HAP-1 (cell line): ENCODE data around the gene COL16A1.
A peak's percentile ranks its signal among the peaks of the same experiment; 100 is the strongest.

Experiments
- DNase-seq, 2 experiments: peaks; one replicate each; pipeline ENCODE4 v3.0.0-alpha.2; 2016 to 2020; ENCODE audit warnings: low spot score in 2 of 2
- H3K27me3 ChIP-seq: fragments of 250-450 bp; sonication (Bioruptor Pico); 2 replicates; pipeline ENCODE4 v1.5.1; 2020; ENCODE audit warnings: low read depth, mild to moderate bottlenecking, moderate library complexity
- H3K36me3 ChIP-seq: fragments of 250-450 bp; sonication (Bioruptor Pico); replicated peaks from 2 replicates; pipeline ENCODE4 v1.5.1; 2020; ENCODE audit warnings: mild to moderate bottlenecking
- H3K4me1 ChIP-seq: fragments of 250-450 bp; sonication (Bioruptor Pico); 2 replicates; pipeline ENCODE4 v1.5.1; 2020; ENCODE audit warnings: mild to moderate bottlenecking
- H3K4me3 ChIP-seq: fragments of 250-450 bp; sonication (Bioruptor Pico); 2 replicates; pipeline ENCODE4 v1.5.1; 2020; ENCODE audit warnings: mild to moderate bottlenecking, moderate library complexity
- H3K9me3 ChIP-seq: fragments of 250-450 bp; sonication (Bioruptor Pico); 2 replicates; pipeline ENCODE4 v1.5.1; 2020; ENCODE audit warnings: mild to moderate bottlenecking, moderate library complexity
- in situ Hi-C: fragments of 300-500 bp; cut with MboI; formaldehyde crosslinking; loops from 3 replicates; pipeline ENCODE4 v1.14.3; 2020; ENCODE audit warnings: low sequenced_read_pairs, inconsistent platforms, mixed read lengths

COL16A1 gene

GRCh38 chr1:31706384-31707058 lies 2.7 kb upstream of the COL16A1 start:
- Histone ChIP-seq H3K36me3 (no peaks in the 10 kb centered on the region), H3K4me1 (no peaks in the 10 kb centered on the region), H3K9me3 (no peaks in the 10 kb centered on the region), H3K27me3 (no peaks in the 10 kb centered on the region; the same call in 1 of the 2 replicates), H3K4me3 (no peak overlapping the region)
- no peak for DNase-seq
- in situ Hi-C loops, result no loop called here

GRCh38 chr1:31705080-31705866 lies 1.5 kb upstream of the COL16A1 start:
- H3K4me3 ChIP-seq, result no peak overlapping the region
- H3K9me3 ChIP-seq, result no peaks in the 10 kb centered on the region
- no peaks in the 10 kb centered on the region; the same call in 1 of the 2 replicates for H3K27me3 ChIP-seq
- H3K4me1 ChIP-seq, result peaks cover 3% of the 10 kb centered on the region; the same call in 1 of the 2 replicates
- DNase-seq, result peak in 1 of 2 experiments; percentile 45
- no peaks in the 10 kb centered on the region for H3K36me3 ChIP-seq
- in situ Hi-C loops, result no loop called here

DNA sequence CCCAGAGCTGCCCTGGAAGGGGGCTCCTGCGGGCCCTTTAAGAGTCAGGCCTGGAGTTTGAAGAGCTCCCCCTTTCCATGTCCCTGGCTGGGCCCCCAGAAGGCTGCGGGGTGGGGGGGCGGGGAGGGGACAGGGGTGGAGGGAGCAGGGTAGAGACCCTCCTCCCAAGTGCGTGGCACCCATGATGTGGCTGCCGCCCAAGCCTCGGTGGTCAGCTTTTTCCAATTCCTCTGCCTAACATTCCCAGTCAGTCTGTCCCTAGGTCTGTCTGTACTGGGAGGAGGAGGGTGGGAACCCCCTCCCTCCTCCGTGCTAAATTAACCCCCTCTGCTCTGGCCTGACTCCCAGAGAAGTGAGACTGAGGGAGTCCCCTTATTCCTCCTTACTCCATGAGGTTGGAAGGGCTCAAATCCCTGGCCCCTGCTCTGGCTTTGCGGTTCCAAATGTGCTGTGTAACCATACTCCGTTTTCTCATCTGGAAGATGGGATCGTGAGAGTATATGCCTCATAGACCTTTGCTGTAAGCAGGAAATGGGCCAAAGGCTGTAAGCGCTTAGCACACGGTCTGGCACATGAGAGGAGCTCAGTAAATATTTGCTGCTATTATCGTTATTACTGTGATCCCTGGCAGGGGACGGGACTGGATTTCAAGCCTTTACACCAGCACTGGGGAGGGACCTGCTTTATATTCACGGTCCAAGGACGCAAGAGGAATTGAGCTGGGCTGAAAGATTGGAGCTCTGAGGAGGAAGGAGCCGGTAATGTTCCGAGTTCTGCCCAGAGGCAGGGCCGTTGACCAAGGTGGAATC lies 658 bp upstream of the COL16A1 start:
- Histone ChIP-seq H3K36me3 (no peaks in the 10 kb centered on the region), H3K4me3 (no peak overlapping the region), H3K9me3 (no peaks in the 10 kb centered on the region), H3K4me1 (peaks cover 3% of the 10 kb centered on the region; the same call in 1 of the 2 replicates), H3K27me3 (no peaks in the 10 kb centered on the region; the same call in 1 of the 2 replicates)
- no peak for DNase-seq
- in situ Hi-C loops, result no loop called here

DNA sequence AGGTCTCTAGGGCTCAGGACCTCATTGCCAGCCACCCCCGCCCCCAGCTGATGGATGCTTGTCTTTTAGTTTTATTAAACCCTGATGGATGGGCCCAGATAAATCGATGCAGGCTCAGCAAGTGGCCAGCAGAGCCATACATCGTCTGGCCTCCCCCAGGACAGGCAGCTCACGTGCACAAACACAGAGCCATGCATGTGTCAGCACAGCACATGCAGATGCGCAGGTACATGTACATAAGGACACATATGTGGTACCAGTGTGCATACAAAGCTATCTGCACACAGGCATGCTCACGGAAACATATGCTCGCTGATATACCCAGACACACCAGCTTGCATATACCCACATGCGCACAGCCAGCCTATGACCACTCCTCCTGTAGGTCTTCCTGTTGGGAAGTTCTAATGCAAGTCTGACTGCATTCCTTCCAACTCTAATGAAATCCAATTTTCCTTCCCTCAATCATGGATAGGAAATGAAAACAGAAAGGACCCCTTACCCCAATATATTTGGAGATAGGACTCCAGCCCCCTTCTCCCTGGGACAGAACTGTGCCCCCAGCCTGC lies 897 bp downstream of the COL16A1 start:
- DNase-seq, result no peak
- H3K27me3 ChIP-seq, result no peaks in the 10 kb centered on the region
- no peak overlapping the region for H3K4me3 ChIP-seq
- peaks cover 3% of the 10 kb centered on the region; the same call in 1 of the 2 replicates for H3K4me1 ChIP-seq
- H3K36me3 ChIP-seq, result no peaks in the 10 kb centered on the region
- in situ Hi-C loops, result no loop called here
- no peaks in the 10 kb centered on the region for H3K9me3 ChIP-seq

- peak; percentile 8 to 70 for DNase-seq
- no peaks in the 10 kb centered on the region for H3K9me3 ChIP-seq
- in situ Hi-C loops, result no loop called here
- no peak overlapping the region for H3K4me3 ChIP-seq
- H3K36me3 ChIP-seq, result no peaks in the 10 kb centered on the region
- H3K27me3 ChIP-seq, result no peaks in the 10 kb centered on the region
- H3K4me1 ChIP-seq, result peaks cover 3% of the 10 kb centered on the region; the same call in 1 of the 2 replicates
These were observed 2.6 kb downstream of the COL16A1 start for GRCh38 chr1:31701091-31701736.

GRCh38 chr1:31700468-31701090 lies 3.2 kb downstream of the COL16A1 start:
- Histone ChIP-seq H3K27me3 (no peaks in the 10 kb centered on the region), H3K4me3 (no peak overlapping the region), H3K36me3 (no peaks in the 10 kb centered on the region), H3K9me3 (no peaks in the 10 kb centered on the region), H3K4me1 (peaks cover 3% of the 10 kb centered on the region; the same call in 1 of the 2 replicates)
- in situ Hi-C loops, result no loop called here
- no peak for DNase-seq

DNA sequence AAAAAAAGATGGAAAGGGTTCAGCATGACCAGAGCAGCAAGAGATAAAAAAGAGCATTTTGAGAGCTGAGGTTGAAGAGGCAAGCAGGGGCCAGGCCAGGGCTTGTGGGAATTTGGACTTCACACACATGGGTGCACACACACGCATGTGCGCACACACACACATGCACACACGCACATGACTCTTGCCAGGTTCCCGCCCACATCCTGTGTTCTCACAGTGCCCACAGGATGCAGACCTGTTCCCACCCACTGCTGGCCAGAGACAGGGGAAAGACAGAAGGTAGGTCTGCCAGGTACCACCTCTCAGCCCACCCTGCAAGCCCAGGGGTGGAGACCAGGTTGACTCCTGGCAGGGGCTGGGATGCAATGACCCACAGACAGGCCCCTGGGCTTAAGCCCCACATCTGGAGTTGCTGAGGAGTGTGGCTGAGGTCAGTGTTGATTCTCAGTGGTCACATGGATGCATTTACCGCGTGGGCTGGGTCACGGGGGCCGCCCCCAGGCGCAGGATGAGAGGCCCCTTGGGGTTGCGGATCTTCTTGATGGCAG lies 4.4 kb downstream of the COL16A1 start:
- in situ Hi-C loops, result no loop called here
- Histone ChIP-seq H3K36me3 (no peaks in the 10 kb centered on the region), H3K4me3 (no peak overlapping the region), H3K4me1 (peaks cover 3% of the 10 kb centered on the region; the same call in 1 of the 2 replicates), H3K27me3 (no peaks in the 10 kb centered on the region), H3K9me3 (no peaks in the 10 kb centered on the region)
- DNase-seq, result no peak

- H3K4me1 ChIP-seq, result peaks cover 3% of the 10 kb centered on the region; the same call in 1 of the 2 replicates
- no peaks in the 10 kb centered on the region for H3K9me3 ChIP-seq
- no peak for DNase-seq
- no peaks in the 10 kb centered on the region for H3K27me3 ChIP-seq
- H3K36me3 ChIP-seq, result no peaks in the 10 kb centered on the region
- in situ Hi-C loops, result no loop called here
- no peak overlapping the region for H3K4me3 ChIP-seq
These were observed 6.3 kb downstream of the COL16A1 start for GRCh38 chr1:31697369-31697984.

DNA sequence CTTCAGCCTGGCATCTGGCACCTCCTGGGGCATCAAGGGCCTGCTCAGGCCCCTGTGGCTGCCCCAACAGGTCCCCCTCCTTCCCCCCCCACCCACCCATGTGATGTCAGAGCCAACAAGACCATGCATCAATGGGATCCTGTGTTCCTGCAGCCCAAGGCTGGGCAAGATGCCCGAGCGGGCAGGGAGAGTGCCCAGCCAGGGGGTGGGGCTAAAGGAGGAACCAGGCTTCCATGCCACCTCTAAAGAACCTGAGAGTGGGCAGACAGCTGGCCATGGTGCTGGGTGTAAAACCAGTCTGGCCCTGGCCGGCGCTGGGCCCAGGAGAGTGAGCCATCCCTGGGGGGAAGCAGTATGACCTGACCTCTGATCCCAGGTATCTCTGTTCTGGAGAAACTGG lies 7.6 kb downstream of the COL16A1 start:
- Histone ChIP-seq H3K36me3 (no peaks in the 10 kb centered on the region), H3K4me3 (no peak overlapping the region), H3K27me3 (no peaks in the 10 kb centered on the region), H3K4me1 (peaks cover 3% of the 10 kb centered on the region; the same call in 1 of the 2 replicates), H3K9me3 (no peaks in the 10 kb centered on the region)
- DNase-seq, result no peak
- in situ Hi-C loops, result no loop called here

DNA sequence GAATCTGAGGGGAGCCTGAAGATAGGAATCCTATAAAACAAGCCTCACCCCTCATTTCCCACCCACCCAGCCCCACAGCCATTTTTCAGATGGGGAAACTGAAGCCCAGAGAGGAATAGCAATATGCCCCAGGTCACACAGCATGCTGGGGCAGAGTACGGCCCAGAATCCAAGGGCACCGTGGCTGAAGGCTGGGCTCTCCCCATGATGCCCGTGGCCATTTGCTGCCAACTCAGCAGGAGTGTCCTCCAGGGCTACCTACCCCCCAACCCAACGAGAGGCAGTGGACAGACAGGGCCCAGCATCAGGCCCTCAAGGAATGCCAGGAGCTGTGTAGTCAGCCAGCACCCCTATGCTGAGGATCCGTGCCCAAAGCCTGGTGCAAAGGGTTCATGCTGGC lies 8.5 kb downstream of the COL16A1 start:
- Histone ChIP-seq H3K4me1 (no peaks in the 10 kb centered on the region), H3K4me3 (no peak overlapping the region), H3K9me3 (no peaks in the 10 kb centered on the region), H3K27me3 (no peaks in the 10 kb centered on the region), H3K36me3 (no peaks in the 10 kb centered on the region)
- in situ Hi-C loops, result no loop called here
- no peak for DNase-seq

DNA sequence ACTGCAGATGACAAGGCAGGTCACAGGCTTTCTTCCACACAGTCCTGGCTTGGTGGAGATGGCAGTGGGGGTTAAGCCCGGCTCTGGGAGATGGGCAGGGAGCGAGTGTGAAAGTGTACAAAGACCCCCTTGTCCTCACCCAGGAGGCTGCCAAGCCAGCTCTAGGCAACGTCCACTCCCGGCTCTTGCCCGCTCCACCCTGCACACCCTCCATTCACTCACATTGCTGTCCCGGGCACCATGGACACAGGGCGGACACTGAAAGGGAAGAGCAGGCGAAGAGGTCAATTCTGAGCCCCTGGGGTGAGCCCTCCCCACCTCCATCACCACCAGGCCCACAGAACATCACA lies 8.9 kb downstream of the COL16A1 start:
- in situ Hi-C loops, result no loop called here
- no peaks in the 10 kb centered on the region for H3K27me3 ChIP-seq

More for the DNA sequence above, 8.9 kb downstream of the COL16A1 start:
- H3K9me3 ChIP-seq, result no peaks in the 10 kb centered on the region
- H3K36me3 ChIP-seq, result no peaks in the 10 kb centered on the region
- no peaks in the 10 kb centered on the region for H3K4me1 ChIP-seq
- no peak for DNase-seq
- no peak overlapping the region for H3K4me3 ChIP-seq
